B cell (primary cell): ENCODE measurements around the gene TCFL5. TPM values are rescaled to one million over a fixed set of nuclear protein-coding genes. Genes with fewer than 3 reads are reported as not detected.

Source experiments
- ATAC-seq: fragments of 200-7000 bp; cut with Tn5 transposase; one replicate; pipeline ENCODE4 v1.10.0; 2021; ENCODE audit warnings: low read depth, mild to moderate bottlenecking, moderate number of reproducible peaks, moderate library complexity
- CTCF ChIA-PET: fragments of 350-600 bp; sonication (Branson Sonifier 250); formaldehyde crosslinking; loops from one replicate; lab custom pipeline; 2021; ENCODE audit warnings: antibody characterized with exemption, inconsistent platforms; lab: Charles Lee
- POLR2A ChIA-PET: fragments of 350-600 bp; sonication (Branson Sonifier 250); formaldehyde crosslinking; loops from one replicate; lab custom pipeline; 2021; ENCODE audit warnings: antibody characterized with exemption; lab: Charles Lee
- DNase-seq: peaks from one replicate; pipeline ENCODE4 v3.0.0; 2013
- H2AFZ ChIP-seq: 2 replicates; pipeline ENCODE4 v1.6.1; 2012; ENCODE audit warnings: mild to moderate bottlenecking, low read depth, low read length; ENCODE audit not compliant: insufficient read depth, poor library complexity, severe bottlenecking
- H3K27ac ChIP-seq, 2 donors: 1 replicate in 1 of 2; 2 replicates in 1 of 2; pipeline ENCODE4 v1.5.1; 2012 to 2013; ENCODE audit warnings: low read length in 2 of 2, mild to moderate bottlenecking in 2 of 2, moderate library complexity in 1 of 2
- H3K27me3 ChIP-seq, 4 experiments: fragments of 200-600 bp in 1 of 4; sonication (generic) in 1 of 4; replicated peaks in 1 of 4; 1 replicate in 2 of 4; 2 replicates in 2 of 4; pipeline versions ENCODE4 v1.6.1 to v1.7.0; 2013 to 2016; ENCODE audit warnings: low read length in 3 of 4, mild to moderate bottlenecking in 2 of 4, mixed read lengths in 1 of 4, moderate library complexity in 1 of 4; ENCODE audit not compliant: insufficient read depth in 4 of 4, control insufficient read depth in 3 of 4; ENCODE audit errors: control extremely low read depth in 1 of 4
- H3K36me3 ChIP-seq, 2 experiments: replicated peaks in 1 of 2; 1 replicate in 1 of 2; 2 replicates in 1 of 2; pipeline versions ENCODE4 v1.6.1 to v1.7.1; 2013; ENCODE audit warnings: low read length in 1 of 2; ENCODE audit not compliant: insufficient read depth in 2 of 2, control insufficient read depth in 1 of 2; ENCODE audit errors: control extremely low read depth in 1 of 2, extremely low read depth in 1 of 2
- H3K4me1 ChIP-seq, 2 donors: fragments of 200-600 bp in 1 of 2; sonication (generic) in 1 of 2; 1 replicate in 1 of 2; 2 replicates in 1 of 2; pipeline versions ENCODE4 v1.5.1 to v1.6.1; 2013 to 2017; ENCODE audit warnings: low read length in 2 of 2; ENCODE audit not compliant: control insufficient read depth in 2 of 2, insufficient read depth in 2 of 2
- H3K4me2 ChIP-seq: replicated peaks from 2 replicates; pipeline ENCODE3; 2012; ENCODE audit warnings: mild to moderate bottlenecking, low read depth, low read length; ENCODE audit not compliant: poor library complexity, severe bottlenecking
- H3K4me3 ChIP-seq, 5 experiments: fragments of 200-600 bp in 1 of 5; sonication (generic) in 1 of 5; 1 replicate in 3 of 5; 2 replicates in 2 of 5; pipeline versions ENCODE4 v1.5.1 to v1.7.0; 2011 to 2016; ENCODE audit warnings: low read length in 4 of 5, mild to moderate bottlenecking in 4 of 5, low read depth in 2 of 5, control low read depth in 1 of 5, moderate library complexity in 1 of 5; ENCODE audit not compliant: insufficient read depth in 1 of 5; ENCODE audit errors: control extremely low read depth in 1 of 5, extremely low read depth in 1 of 5
- H3K79me2 ChIP-seq: fragments of 200-600 bp; sonication (generic); one replicate; pipeline ENCODE4 v1.6.0; 2016; ENCODE audit warnings: low read length; ENCODE audit not compliant: control insufficient read depth, insufficient read depth
- H3K9ac ChIP-seq: fragments of 200-600 bp; sonication (generic); 2 replicates; pipeline ENCODE4 v1.6.1; 2017; ENCODE audit warnings: mild to moderate bottlenecking, low read length, moderate library complexity
- H3K9me3 ChIP-seq, 3 donors: one replicate each; pipeline versions ENCODE4 v1.6.1 to v1.7.1; 2013; ENCODE audit warnings: low read length in 2 of 3; ENCODE audit not compliant: control insufficient read depth in 2 of 3, insufficient read depth in 1 of 3; ENCODE audit errors: control extremely low read depth in 1 of 3
- H4K20me1 ChIP-seq: 2 replicates; pipeline ENCODE4 v1.6.0; 2012; ENCODE audit warnings: mild to moderate bottlenecking, low read length; ENCODE audit not compliant: insufficient read depth, control insufficient read depth, poor library complexity, severe bottlenecking
- H3K27ac Mint-ChIP-seq: one replicate; pipeline ENCODE4 v1.8.0; 2021; ENCODE audit warnings: mixed read lengths
- H3K27me3 Mint-ChIP-seq: one replicate; pipeline ENCODE4 v1.8.0; 2021; ENCODE audit warnings: mixed read lengths
- H3K4me1 Mint-ChIP-seq: one replicate; pipeline ENCODE4 v1.8.0; 2021; ENCODE audit warnings: mixed read lengths
- H3K4me3 Mint-ChIP-seq: one replicate; pipeline ENCODE4 v1.8.0; 2021; ENCODE audit warnings: mixed read lengths
- H3K9me3 Mint-ChIP-seq: one replicate; pipeline ENCODE4 v1.8.0; 2022; ENCODE audit warnings: mixed read lengths; ENCODE audit not compliant: insufficient read depth
- EZH2 ChIP-seq: IDR thresholded peaks from 2 replicates; pipeline ENCODE4 v1.6.1; 2012; ENCODE audit warnings: borderline replicate concordance, low read depth, mild to moderate bottlenecking, moderate library complexity, low read length; ENCODE audit not compliant: insufficient read depth, poor library complexity, severe bottlenecking
- WGBS: methylation state at CpG from one replicate; pipeline ENCODE4 v1.1.5; 2013; ENCODE audit warnings: missing lambda C conversion rate; ENCODE audit not compliant: insufficient coverage; 5-methylcytosine and 5-hydroxymethylcytosine counted together
- intact Hi-C: fragments of 100-400 bp; cut with micrococcal nuclease; formaldehyde crosslinking; loops from one replicate; pipeline ENCODE4 v1.10.0; 2022
- polyA plus RNA-seq: library from polyadenylated mRNA; depleted of rRNA; stranded (reverse); fragments of >200 nt; gene quantifications from 2 replicates; pipeline ENCODE4 v1.2.3, GENCODE V29; 2012
- total RNA-seq, 2 donors: library from RNA; stranded (reverse); fragments of 120-200 nt in 1 of 2; gene quantifications; 1 replicate in 1 of 2; 2 replicates in 1 of 2; pipeline versions ENCODE4 v1.2.3 to v1.2.4, GENCODE V29; 2013 to 2022
- TF ChIP-seq, protein P1 (sequence below): fragments of 200-600 bp; IDR thresholded peaks from one replicate; pipeline ENCODE4 v1.8.0; 2022; ENCODE audit warnings: antibody characterized with exemption, mild to moderate bottlenecking

TCFL5 gene
- total and polyA plus RNA-seq, 2 donors (not counting 1 experiment from before 2014, with no cell fraction given): 2.0 to 16.2 TPM

DNA sequence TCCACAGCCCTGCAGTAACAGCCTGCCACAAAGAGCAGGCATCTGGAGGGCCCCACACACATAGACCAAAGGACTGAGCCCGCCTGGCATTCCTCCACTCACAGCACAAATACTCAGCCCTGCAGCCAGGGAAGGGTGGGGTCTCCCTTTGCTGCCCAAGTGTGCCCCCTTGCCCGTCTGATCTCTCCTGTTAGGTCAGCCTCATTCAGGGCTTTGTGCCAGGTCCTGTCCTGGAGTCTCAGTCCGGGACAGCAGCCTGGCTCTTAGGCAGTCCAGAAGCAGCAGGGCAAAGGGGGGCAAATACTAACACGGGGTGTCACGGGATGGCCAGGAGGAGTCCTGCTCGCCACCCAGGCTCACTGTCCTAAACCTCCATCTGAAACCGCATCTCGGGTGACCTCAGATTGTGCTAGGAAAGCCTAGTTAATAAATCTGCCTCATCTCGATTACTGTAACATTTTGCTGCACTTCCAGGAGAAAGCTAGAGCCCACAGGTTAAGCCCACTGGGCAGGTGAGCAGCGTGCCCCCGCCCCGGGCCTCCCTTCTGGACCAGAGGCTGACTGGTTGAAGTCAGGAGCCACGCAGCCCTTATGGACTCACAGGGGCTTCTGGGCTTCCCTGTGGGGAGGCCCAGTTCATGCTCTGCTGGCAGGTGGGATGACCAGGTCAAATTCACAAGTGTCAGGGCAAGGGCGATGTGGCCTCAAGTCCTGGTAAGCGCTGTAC, 60.2 kb downstream of the TCFL5 start:
- Histone ChIP-seq H3K27me3 (no peaks in the 10 kb centered on the region), H3K36me3 (peaks cover 2 to 25% of the 10 kb centered on the region in 2 experiments), H3K79me2 (peaks cover 21% of the 10 kb centered on the region), H3K4me1 (peaks cover 18 to 29% of the 10 kb centered on the region in 2 donors), H4K20me1 (peaks cover 21% of the 10 kb centered on the region), H3K9me3 (no peaks in the 10 kb centered on the region), H3K27ac (no peak overlapping the region), H3K9ac (no peak overlapping the region), H3K4me3 (no peak overlapping the region), H2AFZ (no peak overlapping the region), H3K4me2 (no peak overlapping the region)
- POLR2A ChIA-PET: no interaction called here
- Mint-ChIP-seq H3K27me3 (no peaks in the 10 kb centered on the region), H3K4me3 (no peak overlapping the region), H3K4me1 (peaks cover 30% of the 10 kb centered on the region), H3K27ac (no peak overlapping the region), H3K9me3 (no peaks in the 10 kb centered on the region)
- CTCF ChIA-PET: no interaction called here
- 96% methylated on average over 15 of the region's 15 CpGs for WGBS
- TF ChIP-seq, protein P1, sequence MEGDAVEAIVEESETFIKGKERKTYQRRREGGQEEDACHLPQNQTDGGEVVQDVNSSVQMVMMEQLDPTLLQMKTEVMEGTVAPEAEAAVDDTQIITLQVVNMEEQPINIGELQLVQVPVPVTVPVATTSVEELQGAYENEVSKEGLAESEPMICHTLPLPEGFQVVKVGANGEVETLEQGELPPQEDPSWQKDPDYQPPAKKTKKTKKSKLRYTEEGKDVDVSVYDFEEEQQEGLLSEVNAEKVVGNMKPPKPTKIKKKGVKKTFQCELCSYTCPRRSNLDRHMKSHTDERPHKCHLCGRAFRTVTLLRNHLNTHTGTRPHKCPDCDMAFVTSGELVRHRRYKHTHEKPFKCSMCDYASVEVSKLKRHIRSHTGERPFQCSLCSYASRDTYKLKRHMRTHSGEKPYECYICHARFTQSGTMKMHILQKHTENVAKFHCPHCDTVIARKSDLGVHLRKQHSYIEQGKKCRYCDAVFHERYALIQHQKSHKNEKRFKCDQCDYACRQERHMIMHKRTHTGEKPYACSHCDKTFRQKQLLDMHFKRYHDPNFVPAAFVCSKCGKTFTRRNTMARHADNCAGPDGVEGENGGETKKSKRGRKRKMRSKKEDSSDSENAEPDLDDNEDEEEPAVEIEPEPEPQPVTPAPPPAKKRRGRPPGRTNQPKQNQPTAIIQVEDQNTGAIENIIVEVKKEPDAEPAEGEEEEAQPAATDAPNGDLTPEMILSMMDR: no peak
- TF ChIP-seq EZH2: no peak
- intact Hi-C loops: no loop called here
- ATAC-seq (no peak), DNase-seq (no peak)
